Right cardiac atrium (tissue), 5 donors: ENCODE data around the gene PSMD13. TPM values are rescaled to one million over a fixed set of nuclear protein-coding genes. Genes with fewer than 3 reads are reported as not detected.

Experiments used
- ATAC-seq, 2 donors: fragments of 200-7000 bp; cut with Tn5 transposase; one replicate each; pipeline versions ENCODE4 v1.8.0 to v1.9.1; 2020; ENCODE audit warnings: moderate library complexity in 2 of 2, mild to moderate bottlenecking in 1 of 2
- DNase-seq, 3 donors: peaks; one replicate each; pipeline ENCODE4 v3.0.0-alpha.2; 2020
- H3K27ac ChIP-seq: one replicate; pipeline ENCODE4 v1.5.1; 2013; ENCODE audit warnings: mild to moderate bottlenecking, low read length, control low read depth, moderate library complexity
- H3K27me3 ChIP-seq: one replicate; pipeline ENCODE4 v1.6.1; 2013; ENCODE audit not compliant: control insufficient read depth, insufficient read depth
- H3K4me1 ChIP-seq: one replicate; pipeline ENCODE4 v1.6.1; 2013; ENCODE audit warnings: low read length; ENCODE audit not compliant: control insufficient read depth, insufficient read depth
- H3K4me3 ChIP-seq: one replicate; pipeline ENCODE4 v1.5.1; 2013; ENCODE audit warnings: low read length, control low read depth
- H3K9me3 ChIP-seq: one replicate; pipeline ENCODE4 v1.6.1; 2013; ENCODE audit warnings: low read length; ENCODE audit not compliant: control insufficient read depth
- WGBS: extraction: QIAGEN DNeasy Blood & Tissue Kit; methylation state at CpG from one replicate; pipeline ENCODE4 v1.1.7; 2013; 5-methylcytosine and 5-hydroxymethylcytosine counted together
- intact Hi-C, 4 donors: fragments of 100-400 bp; cut with DNase I; formaldehyde crosslinking; loops; one replicate each; pipeline versions ENCODE4 v1.11.0 to v1.14.0; 2022 to 2023
- polyA plus RNA-seq: library from polyadenylated mRNA; stranded (reverse); fragments of 200-250 nt; gene quantifications from one replicate; pipeline ENCODE4 v1.2.3, GENCODE V29; 2013
- total RNA-seq, 4 donors: library from RNA; stranded (reverse); fragmentation: NEBNext Ultra II Directional; extraction: Animal tissue kit (Norgen Biotek cat#: 25700); gene quantifications; one replicate each; pipeline ENCODE4 v1.2.1, GENCODE V29; 2021
- donor health status: healthy with polysubstance abuse.
- donor health status: DM: no; HTN: yes; CAD: no.
- donor health status: DM: no; HTN: no; CAD: no.
- donor health status: DM: no; HTN: yes; CAD: no; lungs with severe emphysema.
- donor health status: DM: yes; HTN: yes; CAD: no.

Gene PSMD13
- total and polyA plus RNA-seq, 5 donors = 76.8 to 106 (median 86.5) TPM

DNA sequence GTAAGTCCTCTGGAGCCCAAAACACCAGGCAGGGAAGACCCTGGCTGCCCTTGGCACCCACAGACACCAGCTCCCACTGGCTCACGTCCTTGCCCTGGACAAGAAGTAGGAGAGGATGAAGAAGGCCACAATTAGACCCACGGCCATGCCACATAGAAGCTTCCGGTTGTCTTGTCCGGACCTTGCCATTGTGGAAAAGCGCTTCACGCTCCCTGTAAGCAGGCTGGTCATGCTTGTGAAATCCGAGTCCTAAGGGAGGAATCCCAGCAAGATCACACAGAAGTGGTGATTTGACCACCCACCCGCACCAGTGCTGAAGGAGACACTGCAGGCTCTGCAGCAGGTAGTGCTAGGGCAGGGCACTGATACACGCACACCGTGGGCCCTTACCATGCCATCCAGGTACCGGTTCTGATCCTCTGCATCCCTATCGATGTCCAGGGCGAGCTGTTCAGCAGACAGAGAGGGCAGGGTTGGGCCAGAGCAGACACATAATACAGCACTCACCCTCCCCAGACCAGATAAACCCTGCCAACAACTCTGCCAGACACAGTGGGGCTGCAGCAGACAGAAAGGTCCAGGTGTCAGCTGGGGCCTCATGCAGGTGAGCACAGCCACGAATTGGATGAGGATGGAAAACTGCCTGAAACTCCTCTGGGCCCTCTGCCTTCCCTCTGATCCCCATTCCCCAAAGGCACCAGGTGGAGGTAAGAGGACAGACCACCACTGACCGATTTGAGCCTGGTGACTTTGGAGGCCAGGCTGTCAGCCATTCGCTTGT, 31.4 kb upstream of the PSMD13 start:
- Histone ChIP-seq H3K9me3 (no peaks in the 10 kb centered on the region), H3K4me1 (peaks cover 14% of the 10 kb centered on the region), H3K27ac (no peak overlapping the region), H3K27me3 (no peaks in the 10 kb centered on the region), H3K4me3 (no peak overlapping the region)
- ATAC-seq (no peak), DNase-seq (peak in 1 of 3 donors; percentile 51)
- intact Hi-C loops = loop anchor here in 1 of 4 donors (5.0 kb wide), 2 partner anchors 37 to 152 kb away; no protein-coding TSS in a partner anchor
- 87% methylated on average over 16 of the region's 16 CpGs for WGBS

DNA sequence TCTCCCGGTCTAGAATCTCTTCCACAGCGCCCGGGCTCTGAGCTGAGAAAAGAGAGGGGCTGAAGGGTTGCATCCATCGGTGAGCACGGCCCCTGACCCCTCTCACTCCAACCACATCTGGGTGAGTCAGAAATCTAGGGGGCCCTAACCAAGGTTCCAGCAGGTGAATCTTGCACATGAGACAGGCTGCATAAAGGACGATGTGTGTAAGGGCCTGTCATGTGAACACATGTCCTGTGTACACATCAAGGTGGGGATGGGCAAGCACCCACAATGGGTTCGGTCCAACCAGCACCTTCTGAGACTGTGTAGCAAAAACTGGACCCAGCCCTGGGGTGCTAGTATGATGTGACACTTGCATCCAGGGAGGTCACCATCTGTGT, 30.8 kb upstream of the PSMD13 start:
- H3K27ac ChIP-seq = no peak overlapping the region

DNA sequence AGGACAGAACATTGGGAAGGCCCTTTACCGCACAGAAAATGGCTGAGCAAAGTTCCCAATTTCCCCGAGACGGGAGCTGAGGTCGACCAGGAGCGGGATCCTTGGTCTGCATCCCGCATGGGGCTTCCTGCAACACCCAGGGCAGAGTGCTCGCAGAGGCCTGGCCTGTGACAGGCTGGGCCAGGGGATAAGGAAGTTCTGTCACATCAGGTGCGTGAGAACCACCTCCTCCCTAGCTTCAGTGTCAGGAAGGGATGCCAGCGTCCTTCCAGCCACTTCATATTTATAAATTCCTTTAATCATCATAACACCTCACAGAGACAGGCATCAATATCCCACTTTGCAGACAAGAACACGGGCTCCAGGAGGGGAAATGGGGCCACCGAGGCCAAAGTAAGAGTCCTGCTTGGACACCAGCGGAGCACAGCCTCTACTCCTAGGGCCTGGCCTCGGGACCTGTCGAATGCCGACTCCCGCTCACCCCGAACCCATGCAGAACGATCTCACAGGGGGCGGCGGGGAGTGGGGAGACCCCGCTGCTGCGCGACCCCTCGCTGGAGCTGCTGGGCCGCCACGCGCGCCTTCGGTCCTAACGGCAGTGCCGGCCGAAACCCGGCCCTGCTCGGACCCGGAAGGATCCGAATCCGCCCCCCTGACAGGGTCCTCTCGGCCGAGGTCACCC, 30.1 kb upstream of the PSMD13 start:
- Histone ChIP-seq H3K27me3 (no peaks in the 10 kb centered on the region), H3K27ac (peak overlapping the region; percentile 93), H3K9me3 (no peaks in the 10 kb centered on the region), H3K4me1 (peaks cover 14% of the 10 kb centered on the region), H3K4me3 (peak overlapping the region; percentile 79)
- intact Hi-C loops = loop anchor here in 1 of 4 donors (5.0 kb wide), 2 partner anchors 36 to 151 kb away; no protein-coding TSS in a partner anchor
- WGBS = 1% methylated on average over 39 of the region's 39 CpGs
- ATAC-seq = peak; percentile 0 to 3
- DNase-seq = peak in 1 of 3 donors; percentile 59

More for the DNA sequence above, 30.8 kb upstream of the PSMD13 start:
- WGBS = 81% methylated on average over 7 of the region's 7 CpGs
- H3K4me3 ChIP-seq = peak overlapping the region; percentile 79
- H3K4me1 ChIP-seq = peaks cover 14% of the 10 kb centered on the region
- no peaks in the 10 kb centered on the region for H3K9me3 ChIP-seq
- ATAC-seq (no peak), DNase-seq (peak in 1 of 3 donors; percentile 24)
- intact Hi-C loops = loop anchor here in 1 of 4 donors (5.0 kb wide), 2 partner anchors 36 to 151 kb away; no protein-coding TSS in a partner anchor
- H3K27me3 ChIP-seq = no peaks in the 10 kb centered on the region

DNA sequence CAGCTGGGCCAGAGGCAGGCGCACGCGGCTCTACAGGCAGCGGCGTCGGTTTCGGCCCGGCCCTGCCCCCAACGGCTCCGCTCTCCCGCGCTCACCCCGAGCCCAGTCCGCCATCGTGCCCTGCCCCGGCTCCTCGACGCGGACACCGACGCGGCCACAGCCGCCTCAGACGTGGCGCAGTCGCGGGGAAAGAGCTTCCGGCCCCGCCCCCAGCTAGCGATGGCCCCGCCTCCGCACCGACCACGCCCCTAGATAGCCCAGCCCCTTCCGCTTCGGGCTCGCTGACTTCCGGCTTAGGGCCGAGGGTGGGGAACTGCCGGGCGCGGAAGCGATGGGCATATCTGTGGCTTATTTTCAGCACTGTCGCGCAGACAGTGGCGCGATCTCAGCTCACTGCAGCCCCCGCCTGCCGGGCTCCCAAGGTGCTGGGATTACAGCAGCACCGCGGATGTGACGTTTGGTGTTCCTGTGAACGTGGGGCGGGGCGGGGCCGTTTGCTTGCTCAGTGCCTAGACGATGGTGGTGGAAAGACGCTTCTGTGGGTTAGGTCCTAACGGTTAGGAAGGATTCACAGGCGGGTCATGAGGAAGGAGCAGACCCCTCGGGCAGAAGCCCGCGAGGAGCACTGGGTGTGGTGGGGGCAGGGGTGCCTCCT, 29.4 kb upstream of the PSMD13 start, which contains the start of the genes BET1L and RIC8A:
Gene BET1L (minus strand): TSS at position 192 of the 655 bp plus-strand sequence. CDS start 78 bp downstream, at position 114.
Gene RIC8A (plus strand): TSS at position 501 of the 655 bp plus-strand sequence. CDS start 1,147 bp downstream, outside the sequence.
- under 1% methylated on average over 63 of the region's 63 CpGs for WGBS
- Histone ChIP-seq H3K9me3 (no peaks in the 10 kb centered on the region), H3K27ac (peak within 1 kb of the TSS; percentile 93), H3K27me3 (no peaks in the 10 kb centered on the region), H3K4me1 (peaks cover 14% of the 10 kb centered on the region), H3K4me3 (peak within 1 kb of the TSS; percentile 79)
- intact Hi-C loops = loop anchor here in 1 of 4 donors (5.0 kb wide), 2 partner anchors 35 to 150 kb away; no protein-coding TSS in a partner anchor
- DNase-seq = peak; percentile 96 to 99 (median 98)
- peak; percentile 91 to 93 for ATAC-seq

DNA sequence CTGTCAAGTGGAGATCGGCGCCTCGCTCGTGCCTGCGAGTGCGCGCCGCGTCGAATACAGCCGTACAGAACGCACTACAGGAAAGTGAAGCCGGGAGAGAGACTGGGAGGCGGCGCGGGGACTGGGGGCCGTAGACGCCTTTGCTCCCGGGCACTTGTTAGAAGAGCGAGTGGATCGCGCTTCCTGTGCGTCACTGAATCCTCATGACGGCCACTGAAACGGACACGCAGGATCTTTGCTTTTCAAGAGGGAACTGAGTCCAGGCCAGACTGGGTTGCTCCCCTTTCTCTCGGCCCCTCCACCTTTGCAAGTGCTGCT, 29.0 kb upstream of the PSMD13 start:
- DNase-seq = no peak
- under 1% methylated on average over 27 of the region's 27 CpGs for WGBS
- Histone ChIP-seq H3K9me3 (no peaks in the 10 kb centered on the region), H3K4me1 (peaks cover 14% of the 10 kb centered on the region), H3K27me3 (no peaks in the 10 kb centered on the region), H3K27ac (peak overlapping the region; percentile 93), H3K4me3 (peak overlapping the region; percentile 79)
- intact Hi-C loops = loop anchor here in 1 of 4 donors (5.0 kb wide), 2 partner anchors 34 to 149 kb away; no protein-coding TSS in a partner anchor
- ATAC-seq = peak in 1 of 2 donors; percentile 23

DNA sequence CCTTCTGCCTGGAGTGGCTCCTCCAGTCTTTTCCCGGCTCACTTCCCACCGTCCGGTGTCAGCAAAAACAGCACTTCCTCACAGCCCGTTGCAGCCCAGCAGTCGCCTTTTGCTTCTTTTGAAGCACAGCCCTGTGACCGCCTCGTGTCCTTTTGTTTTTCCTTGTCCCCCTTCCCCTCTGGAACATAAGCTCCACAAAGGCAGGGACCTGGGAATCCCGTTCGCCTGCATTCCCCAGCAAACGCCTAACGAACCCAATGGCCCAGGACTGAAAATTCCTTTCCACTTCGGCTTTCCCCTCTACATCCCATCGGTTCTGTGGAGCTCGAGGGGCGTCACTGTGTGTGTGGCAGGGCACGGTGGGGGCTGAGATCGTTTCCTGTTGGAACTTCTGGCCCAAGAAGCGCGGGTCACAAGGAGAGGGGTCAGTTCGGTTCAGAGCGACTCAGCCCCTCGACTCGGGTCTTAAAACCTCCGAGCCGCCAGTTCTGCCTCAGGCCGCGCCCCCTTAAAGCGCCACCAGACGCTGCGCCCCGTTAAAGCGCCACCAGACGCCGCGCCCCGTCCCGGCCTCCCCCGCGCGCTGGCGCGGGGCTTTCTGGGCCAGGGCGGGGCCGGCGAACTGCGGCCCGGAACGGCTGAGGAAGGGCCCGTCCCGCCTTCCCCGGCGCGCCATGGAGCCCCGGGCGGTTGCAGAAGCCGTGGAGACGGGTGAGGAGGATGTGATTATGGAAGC, 28.4 kb upstream of the PSMD13 start:
- peak; percentile 87 to 94 (median 94) for DNase-seq
- peak overlapping the region; percentile 79 for H3K4me3 ChIP-seq
- peak; percentile 80 to 81 for ATAC-seq
- H3K9me3 ChIP-seq = no peaks in the 10 kb centered on the region
- H3K27ac ChIP-seq = peak overlapping the region; percentile 93
- intact Hi-C loops = loop anchor here in 1 of 4 donors (5.0 kb wide), 2 partner anchors 34 to 149 kb away; no protein-coding TSS in a partner anchor
- peaks cover 14% of the 10 kb centered on the region for H3K4me1 ChIP-seq
- no peaks in the 10 kb centered on the region for H3K27me3 ChIP-seq
- under 1% methylated on average over 57 of the region's 57 CpGs for WGBS

DNA sequence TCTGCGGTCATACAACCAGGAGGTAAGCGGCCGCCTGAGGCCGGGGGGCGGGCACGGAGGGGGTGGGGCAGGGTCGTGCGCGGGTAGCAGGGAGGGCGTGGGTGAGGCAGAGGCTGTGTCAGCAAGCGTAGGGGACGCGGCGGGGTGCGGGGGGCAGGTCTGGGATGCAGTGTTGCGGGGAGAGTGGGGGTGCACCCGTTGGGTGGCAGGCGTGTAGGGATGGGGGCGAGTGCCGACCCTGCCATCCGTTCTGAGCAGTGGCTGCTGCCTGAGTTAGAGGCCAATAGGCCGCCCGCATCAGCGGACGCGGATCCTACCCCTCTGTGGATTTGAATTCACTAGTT, 27.9 kb upstream of the PSMD13 start:
- intact Hi-C loops = loop anchor here in 1 of 4 donors (5.0 kb wide), 2 partner anchors 33 to 148 kb away; no protein-coding TSS in a partner anchor
- Histone ChIP-seq H3K9me3 (no peaks in the 10 kb centered on the region), H3K4me1 (peaks cover 14% of the 10 kb centered on the region), H3K4me3 (peak overlapping the region; percentile 79), H3K27me3 (no peaks in the 10 kb centered on the region), H3K27ac (peak overlapping the region; percentile 10)
- ATAC-seq (peak; percentile 2 to 5), DNase-seq (peak in 1 of 3 donors; percentile 83)
- WGBS = under 1% methylated on average over 26 of the region's 26 CpGs

DNA sequence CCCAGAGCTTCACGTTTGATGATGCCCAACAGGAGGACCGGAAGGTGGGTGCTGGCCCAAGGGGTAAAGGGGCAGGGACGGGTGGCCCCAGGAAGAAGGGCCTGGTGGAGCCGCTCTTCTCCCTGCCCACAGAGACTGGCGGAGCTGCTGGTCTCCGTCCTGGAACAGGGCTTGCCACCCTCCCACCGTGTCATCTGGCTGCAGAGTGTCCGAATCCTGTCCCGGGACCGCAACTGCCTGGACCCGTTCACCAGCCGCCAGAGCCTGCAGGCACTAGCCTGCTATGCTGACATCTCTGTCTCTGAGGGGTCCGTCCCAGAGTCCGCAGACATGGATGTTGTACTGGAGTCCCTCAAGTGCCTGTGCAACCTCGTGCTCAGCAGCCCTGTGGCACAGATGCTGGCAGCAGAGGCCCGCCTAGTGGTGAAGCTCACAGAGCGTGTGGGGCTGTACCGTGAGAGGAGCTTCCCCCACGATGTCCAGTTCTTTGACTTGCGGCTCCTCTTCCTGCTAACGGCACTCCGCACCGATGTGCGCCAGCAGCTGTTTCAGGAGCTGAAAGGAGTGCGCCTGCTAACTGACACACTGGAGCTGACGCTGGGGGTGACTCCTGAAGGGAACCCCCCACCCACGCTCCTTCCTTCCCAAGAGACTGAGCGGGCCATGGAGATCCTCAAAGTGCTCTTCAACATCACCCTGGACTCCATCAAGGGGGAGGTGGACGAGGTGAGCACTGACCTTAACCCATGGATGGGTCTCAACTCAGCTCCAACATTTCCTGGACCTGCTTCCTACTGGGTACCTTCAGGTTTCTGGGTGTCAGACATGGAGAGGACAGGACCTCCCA, 27.3 kb upstream of the PSMD13 start:
- H3K27me3 ChIP-seq = no peaks in the 10 kb centered on the region
- ATAC-seq = no peak
- H3K4me1 ChIP-seq = peaks cover 14% of the 10 kb centered on the region
- DNase-seq = peak in 1 of 3 donors; percentile 65
- H3K27ac ChIP-seq = no peak overlapping the region
- intact Hi-C loops = loop anchor here in 1 of 4 donors (5.0 kb wide), 2 partner anchors 33 to 148 kb away; no protein-coding TSS in a partner anchor
- peak overlapping the region; percentile 79 for H3K4me3 ChIP-seq
- 49% methylated on average over 29 of the region's 29 CpGs for WGBS
- H3K9me3 ChIP-seq = no peaks in the 10 kb centered on the region

DNA sequence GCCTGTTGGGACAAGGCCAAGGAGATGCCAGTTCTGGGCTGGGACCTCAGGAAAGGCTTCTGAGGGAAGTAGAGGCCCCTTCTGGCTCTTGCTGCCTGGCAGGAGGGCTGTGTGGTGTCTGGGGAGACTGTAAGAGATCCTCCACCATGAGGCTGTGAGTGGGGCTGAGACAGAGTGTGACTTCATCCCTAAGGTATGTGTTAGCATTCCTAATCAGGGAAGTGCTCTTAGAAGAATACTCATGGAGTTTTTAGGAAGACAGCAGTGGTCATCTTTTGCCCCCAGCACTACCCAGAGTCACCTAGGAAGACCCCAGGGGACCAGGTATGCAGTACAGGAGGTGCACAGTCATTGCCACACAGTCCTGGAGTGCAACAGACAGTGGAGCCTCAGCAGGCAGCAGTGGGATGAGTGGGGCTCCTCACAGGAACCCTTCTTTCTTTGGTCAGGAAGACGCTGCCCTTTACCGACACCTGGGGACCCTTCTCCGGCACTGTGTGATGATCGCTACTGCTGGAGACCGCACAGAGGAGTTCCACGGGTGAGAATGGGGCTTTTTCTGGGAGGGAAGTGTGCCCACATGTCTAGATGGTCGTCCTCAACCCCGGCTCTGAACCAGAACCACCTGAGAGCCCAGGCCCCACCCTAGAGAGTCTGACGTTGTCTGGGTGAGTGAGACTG, 26.5 kb upstream of the PSMD13 start:
- Histone ChIP-seq H3K27me3 (no peaks in the 10 kb centered on the region), H3K9me3 (no peaks in the 10 kb centered on the region), H3K4me3 (no peak overlapping the region), H3K27ac (no peak overlapping the region), H3K4me1 (peaks cover 14% of the 10 kb centered on the region)
- ATAC-seq = no peak
- peak in 1 of 3 donors; percentile 24 for DNase-seq
- 85% methylated on average over 9 of the region's 9 CpGs for WGBS
- intact Hi-C loops = no loop called here
